ENCODE data around the gene KREMEN2.

KREMEN2 gene

GRCh38 chr16:2976673-2977072, 12.6 kb downstream of the KREMEN2 start:
- Histone ChIP-seq H4K91ac (ENCODE audit: low read depth, low read length, poor library complexity) (no peak overlapping the region), H3K23ac (ENCODE audit: low read depth, low read length, poor library complexity) (no peak overlapping the region), H4K8ac (ENCODE audit: low read depth, low read length) (no peak overlapping the region), H2BK15ac (ENCODE audit: low read length) (no peak overlapping the region), H3K27ac (replicated peaks; ENCODE audit: low read length) (no peak overlapping the region), H3K18ac (ENCODE audit: low read length) (no peak overlapping the region), H3K27me3 (ENCODE audit: control insufficient read depth in 3 of 3, insufficient read depth in 3 of 3, low read depth in 1 of 3, low read length in 3 of 3) (no peaks in the 10 kb centered on the region), H3K4me3 (ENCODE audit: low read length in 2 of 2) (no peak overlapping the region), H3K4me2 (ENCODE audit: insufficient read depth, low read length, poor library complexity, severe bottlenecking) (no peak overlapping the region), H3K4ac (ENCODE audit: low read length) (no peak overlapping the region), H2BK5ac (ENCODE audit: low read length) (no peak overlapping the region), H3K4me1 (ENCODE audit: control insufficient read depth in 2 of 2, insufficient read depth in 1 of 2, low read depth in 1 of 2, low read length in 2 of 2) (peaks cover 10 to 15% of the 10 kb centered on the region in 2 donors), H3K9me3 (replicated peaks in 1 of 2; ENCODE audit: control insufficient read depth in 2 of 2, insufficient read depth in 1 of 2, low read depth in 1 of 2, low read length in 2 of 2) (no peaks in the 10 kb centered on the region), H3K14ac (ENCODE audit: low read length) (no peak overlapping the region), H3K9ac (ENCODE audit: low read depth, low read length, poor library complexity) (no peak overlapping the region), H2BK120ac (ENCODE audit: low read depth, low read length) (no peak overlapping the region), H3K79me1 (ENCODE audit: low read depth, low read length) (peaks cover 9% of the 10 kb centered on the region), H3K36me3 (replicated peaks in 1 of 2; ENCODE audit: control insufficient read depth in 2 of 2, insufficient read depth in 2 of 2, low read length in 2 of 2) (peaks cover 29 to 71% of the 10 kb centered on the region in 2 donors), H2AK5ac (ENCODE audit: low read depth, low read length) (no peak overlapping the region), H2AFZ (ENCODE audit: low read length) (no peak overlapping the region), H2BK12ac (ENCODE audit: low read length) (no peak overlapping the region)
- DNase-seq (ENCODE audit: low spot score), result no peak
- WGBS, 2 donors (ENCODE audit: extremely low coverage in 2 of 2, insufficient read length in 2 of 2, insufficient replicate concordance in 1 of 2), result no CpG with 5 or more reads among the region's 15 CpGs

- Histone ChIP-seq H2BK120ac (ENCODE audit: low read depth, low read length) (no peak overlapping the region), H3K36me3 (replicated peaks in 1 of 2; ENCODE audit: control insufficient read depth in 2 of 2, insufficient read depth in 2 of 2, low read length in 2 of 2) (peaks cover 26 to 63% of the 10 kb centered on the region in 2 donors), H3K4me3 (ENCODE audit: low read length in 2 of 2) (no peak overlapping the region), H3K79me1 (ENCODE audit: low read depth, low read length) (peaks cover 9% of the 10 kb centered on the region), H3K9me3 (replicated peaks in 1 of 2; ENCODE audit: control insufficient read depth in 2 of 2, insufficient read depth in 1 of 2, low read depth in 1 of 2, low read length in 2 of 2) (no peaks in the 10 kb centered on the region), H2BK12ac (ENCODE audit: low read length) (no peak overlapping the region), H3K4me1 (ENCODE audit: control insufficient read depth in 2 of 2, insufficient read depth in 1 of 2, low read depth in 1 of 2, low read length in 2 of 2) (peaks cover 14 to 18% of the 10 kb centered on the region in 2 donors), H2AFZ (ENCODE audit: low read length) (no peak overlapping the region), H3K23ac (ENCODE audit: low read depth, low read length, poor library complexity) (no peak overlapping the region), H2BK5ac (ENCODE audit: low read length) (no peak overlapping the region), H3K14ac (ENCODE audit: low read length) (no peak overlapping the region), H3K27ac (replicated peaks; ENCODE audit: low read length) (no peak overlapping the region), H4K91ac (ENCODE audit: low read depth, low read length, poor library complexity) (no peak overlapping the region), H3K4me2 (ENCODE audit: insufficient read depth, low read length, poor library complexity, severe bottlenecking) (no peak overlapping the region), H2BK15ac (ENCODE audit: low read length) (no peak overlapping the region), H2AK5ac (ENCODE audit: low read depth, low read length) (no peak overlapping the region), H3K4ac (ENCODE audit: low read length) (no peak overlapping the region), H3K9ac (ENCODE audit: low read depth, low read length, poor library complexity) (no peak overlapping the region), H3K18ac (ENCODE audit: low read length) (no peak overlapping the region), H3K27me3 (ENCODE audit: control insufficient read depth in 3 of 3, insufficient read depth in 3 of 3, low read depth in 1 of 3, low read length in 3 of 3) (peaks cover 0 to 3% (median 0%) of the 10 kb centered on the region in 3 experiments), H4K8ac (ENCODE audit: low read depth, low read length) (no peak overlapping the region)
- WGBS, 2 donors (ENCODE audit: extremely low coverage in 2 of 2, insufficient read length in 2 of 2, insufficient replicate concordance in 1 of 2), result no CpG with 5 or more reads among the region's 6 CpGs
- no peak for DNase-seq (ENCODE audit: low spot score)
Measured at GRCh38 chr16:2977440-2977839, 13.4 kb downstream of the KREMEN2 start.

- Histone ChIP-seq H4K91ac (ENCODE audit: low read depth, low read length, poor library complexity) (peak overlapping the region; percentile 53), H3K9ac (ENCODE audit: low read depth, low read length, poor library complexity) (peak overlapping the region; percentile 91), H2AK5ac (ENCODE audit: low read depth, low read length) (peak overlapping the region; percentile 63), H3K4me2 (ENCODE audit: insufficient read depth, low read length, poor library complexity, severe bottlenecking) (peak overlapping the region; percentile 93), H3K36me3 (replicated peaks in 1 of 2; ENCODE audit: control insufficient read depth in 2 of 2, insufficient read depth in 2 of 2, low read length in 2 of 2) (peaks cover 13 to 40% of the 10 kb centered on the region in 2 donors), H3K4ac (ENCODE audit: low read length) (no peak overlapping the region), H2AFZ (ENCODE audit: low read length) (peak overlapping the region; percentile 85), H3K79me1 (ENCODE audit: low read depth, low read length) (peaks cover 9% of the 10 kb centered on the region), H2BK5ac (ENCODE audit: low read length) (peak overlapping the region; percentile 90), H3K27ac (replicated peaks; ENCODE audit: low read length) (no peak overlapping the region), H3K27me3 (ENCODE audit: control insufficient read depth in 3 of 3, insufficient read depth in 3 of 3, low read depth in 1 of 3, low read length in 3 of 3) (peaks cover 0 to 8% (median 0%) of the 10 kb centered on the region in 3 experiments), H3K4me1 (ENCODE audit: control insufficient read depth in 2 of 2, insufficient read depth in 1 of 2, low read depth in 1 of 2, low read length in 2 of 2) (peaks cover 14 to 20% of the 10 kb centered on the region in 2 donors), H3K9me3 (replicated peaks in 1 of 2; ENCODE audit: control insufficient read depth in 2 of 2, insufficient read depth in 1 of 2, low read depth in 1 of 2, low read length in 2 of 2) (no peaks in the 10 kb centered on the region), H2BK15ac (ENCODE audit: low read length) (peak overlapping the region; percentile 94), H3K18ac (ENCODE audit: low read length) (peak overlapping the region; percentile 83), H3K4me3 (ENCODE audit: low read length in 2 of 2) (peak overlapping the region; percentile 87 to 95), H4K8ac (ENCODE audit: low read depth, low read length) (no peak overlapping the region), H2BK12ac (ENCODE audit: low read length) (no peak overlapping the region), H2BK120ac (ENCODE audit: low read depth, low read length) (no peak overlapping the region), H3K23ac (ENCODE audit: low read depth, low read length, poor library complexity) (peak overlapping the region; percentile 100), H3K14ac (ENCODE audit: low read length) (peak overlapping the region; percentile 94)
- DNase-seq (ENCODE audit: low spot score), result no peak
- no CpG with 5 or more reads among the region's 43 CpGs for WGBS, 2 donors (ENCODE audit: extremely low coverage in 2 of 2, insufficient read length in 2 of 2, insufficient replicate concordance in 1 of 2)
Measured at GRCh38 chr16:2979669-2980226, 15.7 kb downstream of the KREMEN2 start.

- peaks cover 14 to 20% of the 10 kb centered on the region in 2 donors for H3K4me1 ChIP-seq (ENCODE audit: control insufficient read depth in 2 of 2, insufficient read depth in 1 of 2, low read depth in 1 of 2, low read length in 2 of 2)
- peak within 1 kb of the TSS; percentile 94 for H2BK15ac ChIP-seq (ENCODE audit: low read length)
- H3K14ac ChIP-seq (ENCODE audit: low read length), result peak within 1 kb of the TSS; percentile 94
- peak within 1 kb of the TSS; percentile 41 for H2BK12ac ChIP-seq (ENCODE audit: low read length)
- H4K8ac ChIP-seq (ENCODE audit: low read depth, low read length), result peak within 1 kb of the TSS; percentile 65
- peaks cover 0 to 12% (median 0%) of the 10 kb centered on the region in 3 experiments for H3K27me3 ChIP-seq (ENCODE audit: control insufficient read depth in 3 of 3, insufficient read depth in 3 of 3, low read depth in 1 of 3, low read length in 3 of 3)
- peak within 1 kb of the TSS; percentile 53 for H4K91ac ChIP-seq (ENCODE audit: low read depth, low read length, poor library complexity)
- peak within 1 kb of the TSS; percentile 85 for H2AFZ ChIP-seq (ENCODE audit: low read length)
- peak; percentile 87 for DNase-seq (ENCODE audit: low spot score)
- peak within 1 kb of the TSS; percentile 87 to 95 for H3K4me3 ChIP-seq (ENCODE audit: low read length in 2 of 2)
- H2BK5ac ChIP-seq (ENCODE audit: low read length), result peak within 1 kb of the TSS; percentile 90
- H3K9ac ChIP-seq (ENCODE audit: low read depth, low read length, poor library complexity), result peak within 1 kb of the TSS; percentile 98
- peak within 1 kb of the TSS; percentile 37 for H3K4ac ChIP-seq (ENCODE audit: low read length)
- peak within 1 kb of the TSS; percentile 81 for H3K27ac ChIP-seq (replicated peaks; ENCODE audit: low read length)
- H3K4me2 ChIP-seq (ENCODE audit: insufficient read depth, low read length, poor library complexity, severe bottlenecking), result peak within 1 kb of the TSS; percentile 93
- WGBS, 2 donors (ENCODE audit: extremely low coverage in 2 of 2, insufficient read length in 2 of 2, insufficient replicate concordance in 1 of 2), result no CpG with 5 or more reads among the region's 91 CpGs
- peak within 1 kb of the TSS; percentile 96 for H2AK5ac ChIP-seq (ENCODE audit: low read depth, low read length)
- peak within 1 kb of the TSS; percentile 100 for H3K23ac ChIP-seq (ENCODE audit: low read depth, low read length, poor library complexity)
- peaks cover 6 to 33% of the 10 kb centered on the region in 2 donors for H3K36me3 ChIP-seq (replicated peaks in 1 of 2; ENCODE audit: control insufficient read depth in 2 of 2, insufficient read depth in 2 of 2, low read length in 2 of 2)
- H2BK120ac ChIP-seq (ENCODE audit: low read depth, low read length), result peak within 1 kb of the TSS; percentile 72
- peak within 1 kb of the TSS; percentile 99 for H3K18ac ChIP-seq (ENCODE audit: low read length)
- no peaks in the 10 kb centered on the region for H3K9me3 ChIP-seq (replicated peaks in 1 of 2; ENCODE audit: control insufficient read depth in 2 of 2, insufficient read depth in 1 of 2, low read depth in 1 of 2, low read length in 2 of 2)
- H3K79me1 ChIP-seq (ENCODE audit: low read depth, low read length), result peaks cover 9% of the 10 kb centered on the region
Measured at GRCh38 chr16:2980227-2981176, 16.4 kb downstream of the KREMEN2 start, which contains the start of gene PKMYT1. PKMYT1 (minus strand) TSS chr16:2980446; CDS start chr16:2979657, 789 bp downstream.

All from neuronal stem cell (in vitro differentiated cells).